ENCODE measurements around the gene RASIP1. TPM values are rescaled to one million over a fixed set of nuclear protein-coding genes. Genes with fewer than 3 reads are reported as not detected.

The RASIP1 gene
- total RNA-seq, 1 donor from 2014 or later, result 0.07 TPM

DNA sequence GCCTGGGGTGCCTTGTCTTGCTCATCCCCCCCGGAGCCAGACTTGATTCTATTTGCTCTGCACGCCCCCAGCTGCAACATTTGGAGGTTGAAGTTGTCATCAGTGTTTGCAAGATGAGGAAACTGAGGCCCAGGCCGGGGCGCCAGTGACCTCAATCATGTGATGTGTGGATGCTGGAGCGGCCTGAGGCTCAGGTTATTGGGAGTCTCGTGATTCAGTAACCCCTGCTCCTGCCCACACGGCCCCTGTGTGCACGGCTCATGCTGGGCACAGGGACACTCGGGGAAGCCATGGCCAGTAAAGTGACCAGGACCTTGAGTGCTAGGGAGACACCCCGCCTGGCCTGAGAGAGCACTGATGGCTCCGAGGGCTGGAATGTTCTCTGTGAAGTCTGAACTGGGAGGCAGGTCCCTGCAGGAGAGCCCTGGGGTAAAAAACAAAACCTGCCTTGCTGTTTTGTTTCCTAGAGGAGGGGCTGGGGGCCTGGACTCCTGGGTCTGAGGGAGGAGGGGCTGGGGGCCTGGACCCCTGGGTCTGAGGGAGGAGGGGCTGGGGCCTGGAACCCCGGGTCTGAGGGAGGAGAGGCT lies 16.8 kb upstream of the RASIP1 start:
- intact Hi-C loops (cut with micrococcal nuclease), result no loop called here
- Mint-ChIP-seq H3K36me3 (ENCODE audit: low read depth) (no peaks in the 10 kb centered on the region), H3K27ac (no peak overlapping the region), H3K27me3 (peaks cover 34% of the 10 kb centered on the region), H3K4me3 (no peak overlapping the region), H3K9me3 (no peaks in the 10 kb centered on the region), H3K4me1 (peaks cover 10% of the 10 kb centered on the region)
- TF ChIP-seq, protein P1, sequence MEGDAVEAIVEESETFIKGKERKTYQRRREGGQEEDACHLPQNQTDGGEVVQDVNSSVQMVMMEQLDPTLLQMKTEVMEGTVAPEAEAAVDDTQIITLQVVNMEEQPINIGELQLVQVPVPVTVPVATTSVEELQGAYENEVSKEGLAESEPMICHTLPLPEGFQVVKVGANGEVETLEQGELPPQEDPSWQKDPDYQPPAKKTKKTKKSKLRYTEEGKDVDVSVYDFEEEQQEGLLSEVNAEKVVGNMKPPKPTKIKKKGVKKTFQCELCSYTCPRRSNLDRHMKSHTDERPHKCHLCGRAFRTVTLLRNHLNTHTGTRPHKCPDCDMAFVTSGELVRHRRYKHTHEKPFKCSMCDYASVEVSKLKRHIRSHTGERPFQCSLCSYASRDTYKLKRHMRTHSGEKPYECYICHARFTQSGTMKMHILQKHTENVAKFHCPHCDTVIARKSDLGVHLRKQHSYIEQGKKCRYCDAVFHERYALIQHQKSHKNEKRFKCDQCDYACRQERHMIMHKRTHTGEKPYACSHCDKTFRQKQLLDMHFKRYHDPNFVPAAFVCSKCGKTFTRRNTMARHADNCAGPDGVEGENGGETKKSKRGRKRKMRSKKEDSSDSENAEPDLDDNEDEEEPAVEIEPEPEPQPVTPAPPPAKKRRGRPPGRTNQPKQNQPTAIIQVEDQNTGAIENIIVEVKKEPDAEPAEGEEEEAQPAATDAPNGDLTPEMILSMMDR (IDR thresholded peaks at IDR 0.05), result no peak
- no peak for DNase-seq
- ATAC-seq (ENCODE audit: low read depth), result no peak
- CTCF ChIA-PET, result no interaction called here
- POLR2A ChIA-PET, result no interaction called here

DNA sequence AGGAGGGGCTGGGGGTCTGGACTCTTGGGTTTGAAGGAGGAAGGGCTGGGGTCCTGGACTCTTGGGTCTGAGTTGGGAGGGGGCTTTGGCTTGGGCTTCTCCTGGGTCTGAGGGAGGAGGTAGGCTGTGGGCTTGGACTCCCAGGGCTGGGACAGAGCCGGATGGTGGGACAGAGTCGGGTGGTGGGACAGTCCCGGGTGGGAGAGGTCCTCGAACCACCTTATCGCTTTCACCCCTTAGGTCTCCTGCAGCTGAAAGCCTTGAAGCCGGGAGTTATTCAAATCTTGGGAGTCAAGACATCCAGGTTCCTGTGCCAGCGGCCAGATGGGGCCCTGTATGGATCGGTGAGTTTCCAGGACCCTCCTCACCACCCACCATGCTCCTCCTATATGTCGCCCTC lies 16.3 kb upstream of the RASIP1 start:
- no peak overlapping the region for H3K27ac Mint-ChIP-seq
- ChIA-PET POLR2A (no interaction called here), CTCF (no interaction called here)
- intact Hi-C loops (cut with micrococcal nuclease), result no loop called here
- ATAC-seq (ENCODE audit: low read depth), result no peak
- H3K4me1 Mint-ChIP-seq, result peaks cover 13% of the 10 kb centered on the region
- no peaks in the 10 kb centered on the region for H3K9me3 Mint-ChIP-seq
- peaks cover 36% of the 10 kb centered on the region for H3K27me3 Mint-ChIP-seq
- DNase-seq, result no peak
- TF ChIP-seq, protein P1 (IDR thresholded peaks at IDR 0.05), result no peak
- no peak overlapping the region for H3K4me3 Mint-ChIP-seq
- no peaks in the 10 kb centered on the region for H3K36me3 Mint-ChIP-seq (ENCODE audit: low read depth)

DNA sequence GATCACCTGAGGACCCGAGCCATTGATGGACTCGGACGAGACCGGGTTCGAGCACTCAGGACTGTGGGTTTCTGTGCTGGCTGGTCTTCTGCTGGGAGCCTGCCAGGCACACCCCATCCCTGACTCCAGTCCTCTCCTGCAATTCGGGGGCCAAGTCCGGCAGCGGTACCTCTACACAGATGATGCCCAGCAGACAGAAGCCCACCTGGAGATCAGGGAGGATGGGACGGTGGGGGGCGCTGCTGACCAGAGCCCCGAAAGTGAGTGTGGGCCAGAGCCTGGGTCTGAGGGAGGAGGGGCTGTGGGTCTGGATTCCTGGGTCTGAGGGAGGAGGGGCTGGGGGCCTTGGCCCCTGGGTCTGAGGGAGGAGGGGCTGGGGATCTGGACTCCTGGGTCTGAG lies 15.8 kb upstream of the RASIP1 start:
- ATAC-seq (ENCODE audit: low read depth) (no peak), DNase-seq (no peak)
- H3K4me1 Mint-ChIP-seq, result peaks cover 13% of the 10 kb centered on the region
- TF ChIP-seq, protein P1 (IDR thresholded peaks at IDR 0.05), result no peak
- POLR2A ChIA-PET, result no interaction called here
- CTCF ChIA-PET, result no interaction called here
- peaks cover 38% of the 10 kb centered on the region for H3K27me3 Mint-ChIP-seq
- intact Hi-C loops (cut with micrococcal nuclease), result no loop called here
- no peaks in the 10 kb centered on the region for H3K9me3 Mint-ChIP-seq
- no peaks in the 10 kb centered on the region for H3K36me3 Mint-ChIP-seq (ENCODE audit: low read depth)
- no peak overlapping the region for H3K27ac Mint-ChIP-seq
- H3K4me3 Mint-ChIP-seq, result no peak overlapping the region

DNA sequence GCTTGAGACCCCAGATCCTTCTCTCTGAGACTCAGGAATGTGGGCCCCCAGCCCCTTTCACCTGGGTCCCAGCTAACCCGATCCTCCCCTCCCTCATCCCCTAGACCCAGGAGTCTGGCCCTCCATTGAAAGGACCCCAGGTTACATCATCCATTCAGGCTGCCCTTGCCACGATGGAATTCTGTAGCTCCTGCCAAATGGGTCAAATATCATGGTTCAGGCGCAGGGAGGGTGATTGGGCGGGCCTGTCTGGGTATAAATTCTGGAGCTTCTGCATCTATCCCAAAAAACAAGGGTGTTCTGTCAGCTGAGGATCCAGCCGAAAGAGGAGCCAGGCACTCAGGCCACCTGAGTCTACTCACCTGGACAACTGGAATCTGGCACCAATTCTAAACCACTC lies 15.4 kb upstream of the RASIP1 start:
- ATAC-seq (ENCODE audit: low read depth), result no peak
- Mint-ChIP-seq H3K9me3 (no peaks in the 10 kb centered on the region), H3K4me3 (no peak overlapping the region), H3K4me1 (peaks cover 13% of the 10 kb centered on the region), H3K36me3 (ENCODE audit: low read depth) (no peaks in the 10 kb centered on the region), H3K27ac (no peak overlapping the region), H3K27me3 (peaks cover 39% of the 10 kb centered on the region)
- ChIA-PET POLR2A (no interaction called here), CTCF (no interaction called here)
- DNase-seq, result no peak
- intact Hi-C loops (cut with micrococcal nuclease), result no loop called here
- TF ChIP-seq, protein P1 (IDR thresholded peaks at IDR 0.05), result no peak

DNA sequence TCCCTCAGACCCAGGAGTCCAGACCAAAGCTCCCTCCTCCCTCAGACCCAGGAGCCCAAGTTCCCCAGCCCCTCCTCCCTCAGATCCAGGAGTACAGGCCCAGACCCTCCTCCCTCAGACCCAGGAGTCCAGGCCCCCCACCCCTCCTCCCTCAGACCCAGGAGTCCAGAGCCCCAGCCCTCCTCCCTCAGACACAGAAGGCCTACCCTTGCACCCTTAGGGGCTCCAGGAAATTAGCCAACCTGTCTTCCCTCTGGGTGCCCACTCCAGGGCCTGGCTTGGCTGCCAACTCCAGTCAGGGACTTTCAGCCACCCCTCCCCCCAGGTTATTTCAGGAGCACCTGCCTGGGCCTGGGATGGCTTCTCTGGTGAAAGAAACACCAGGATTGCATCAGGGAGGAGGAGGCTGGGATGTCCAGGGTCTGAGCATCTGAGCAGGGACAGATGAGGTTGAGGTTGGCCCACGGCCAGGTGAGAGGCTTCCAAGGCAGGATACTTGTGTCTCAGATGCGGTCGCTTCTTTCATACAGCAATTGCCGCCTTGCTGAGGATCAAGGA lies 14.8 kb upstream of the RASIP1 start, which contains the start of gene FGF21:
Gene FGF21, plus strand, starts transcription at position 441 of the 558 bp plus-strand sequence. CDS start 713 bp downstream, outside the sequence.
- peaks cover 37% of the 10 kb centered on the region for H3K27me3 Mint-ChIP-seq
- no peak for ATAC-seq (ENCODE audit: low read depth)
- POLR2A ChIA-PET, result interaction anchor here (0.7 kb wide), 1 partner anchor 72 kb away, joined by 4 read pairs; no protein-coding TSS in a partner anchor

More for the DNA sequence above, 14.8 kb upstream of the RASIP1 start, which contains the start of gene FGF21:
- intact Hi-C loops (cut with micrococcal nuclease), result no loop called here
- CTCF ChIA-PET, result no interaction called here
- Mint-ChIP-seq H3K9me3 (no peaks in the 10 kb centered on the region), H3K36me3 (ENCODE audit: low read depth) (no peaks in the 10 kb centered on the region), H3K4me1 (peaks cover 9% of the 10 kb centered on the region), H3K4me3 (no peak within 1 kb of the TSS), H3K27ac (no peak within 1 kb of the TSS)
- TF ChIP-seq, protein P1 (IDR thresholded peaks at IDR 0.05), result no peak
- no peak for DNase-seq

Measured in activated B cell treated with CpG ODN at 0.5 μM for 24 hours (primary cell).